NCI-H128 (cell line): ENCODE data around the gene ARHGAP9.
"Not testable (repeated sequence)": the region's sequence is repeated elsewhere in the genome, so short reads cannot be mapped to it uniquely, and the experiment has no call there.

Experiments used
- DNase-seq: peaks from one replicate; lab custom pipeline; 2025; ENCODE audit not compliant: unreplicated experiment; lab: John Stamatoyannopoulos, UW

The ARHGAP9 gene

DNA sequence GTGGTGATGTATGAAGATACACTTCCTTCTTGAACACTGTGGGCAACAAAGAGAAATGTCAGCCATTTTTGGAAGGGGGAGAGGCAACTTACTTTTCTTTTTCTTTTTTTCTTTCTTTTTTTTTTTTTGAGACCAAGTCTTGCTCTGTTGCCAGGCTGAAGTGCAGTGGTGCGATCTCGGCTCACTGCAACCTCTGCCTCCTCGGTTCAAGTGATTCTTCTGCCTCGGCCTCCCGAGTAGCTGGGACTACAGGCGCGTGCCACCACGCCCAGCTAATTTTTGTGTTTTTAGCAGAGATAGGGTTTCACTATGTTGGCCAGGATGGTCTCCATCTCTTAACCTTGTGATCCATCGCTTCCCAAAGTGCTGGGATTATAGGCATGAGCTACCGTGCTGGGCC, 38.1 kb upstream of the ARHGAP9 start:
- not testable (repeated sequence) for DNase-seq

DNA sequence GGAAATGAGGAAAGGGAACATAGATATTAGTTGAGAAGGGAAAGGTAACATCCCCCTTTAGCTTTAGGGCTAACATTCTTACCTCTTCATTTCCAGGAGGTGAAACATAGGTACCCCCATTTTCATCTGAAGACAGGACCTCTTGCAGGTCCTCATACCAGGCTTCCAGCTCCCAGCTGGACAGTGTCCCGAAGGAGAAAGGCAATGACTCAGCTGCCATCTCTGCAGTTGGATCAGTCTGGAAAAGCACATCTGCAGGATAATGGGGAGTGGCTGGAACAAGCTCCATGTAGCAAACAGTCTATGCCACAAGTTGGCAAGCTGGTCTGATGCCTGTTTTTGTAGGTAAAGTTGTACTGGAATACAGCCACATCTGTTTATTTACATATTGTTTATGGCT, 37.5 kb upstream of the ARHGAP9 start:
- no peak for DNase-seq

DNA sequence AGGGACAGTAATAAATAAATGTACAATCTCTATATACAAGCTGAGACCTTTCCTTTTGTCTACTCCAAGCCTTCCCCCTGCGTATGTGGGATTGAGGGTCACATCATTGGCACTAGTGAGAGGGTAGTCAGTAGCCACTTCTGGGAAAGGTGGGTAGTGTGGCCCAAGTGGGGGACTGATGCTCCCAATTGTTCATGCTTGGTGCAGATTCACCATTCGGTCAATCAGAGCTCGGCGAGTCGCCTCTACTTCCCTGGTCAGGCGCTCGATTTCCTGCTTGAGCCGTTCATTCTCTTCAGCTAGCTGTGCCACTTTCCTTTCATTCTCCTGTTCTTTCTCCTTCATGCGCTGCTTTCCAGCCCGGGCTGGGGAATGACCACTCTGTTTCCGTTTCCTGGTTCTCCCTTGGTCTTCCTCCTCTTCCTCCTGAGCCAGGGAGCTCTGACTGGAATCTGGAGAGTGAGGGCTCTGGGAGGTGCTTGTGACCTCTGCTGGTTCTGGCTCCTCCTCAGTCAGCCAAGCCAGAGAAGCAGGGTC, 37.0 kb upstream of the ARHGAP9 start:
- no peak for DNase-seq

DNA sequence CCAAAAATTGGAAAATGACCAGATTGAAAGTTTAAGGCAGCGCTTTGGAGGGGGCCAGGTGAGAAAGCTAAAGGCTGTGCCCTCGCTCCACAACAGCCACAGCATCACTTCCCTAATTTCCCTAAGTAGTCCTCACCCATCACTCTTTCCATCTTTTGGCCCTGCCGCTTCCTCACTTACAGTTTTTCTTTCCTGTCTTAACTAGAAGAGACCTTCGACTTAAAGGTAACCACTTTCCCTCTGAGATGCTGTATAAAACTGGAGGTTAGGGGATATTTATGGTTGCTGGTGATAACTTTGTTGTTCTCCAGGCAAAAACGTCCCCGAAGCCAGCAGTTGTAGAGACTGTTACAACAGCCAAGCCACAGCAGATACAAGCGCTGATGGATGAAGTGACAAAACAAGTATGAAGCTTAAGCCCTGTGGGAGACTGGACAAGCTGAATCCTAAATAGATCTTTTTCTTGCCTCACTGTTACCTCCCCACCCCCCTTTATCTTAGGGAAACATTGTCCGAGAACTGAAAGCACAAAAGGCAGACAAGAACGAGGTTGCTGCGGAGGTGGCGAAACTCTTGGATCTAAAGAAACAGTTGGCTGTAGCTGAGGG, 36.4 kb upstream of the ARHGAP9 start:
- DNase-seq, result no peak

DNA sequence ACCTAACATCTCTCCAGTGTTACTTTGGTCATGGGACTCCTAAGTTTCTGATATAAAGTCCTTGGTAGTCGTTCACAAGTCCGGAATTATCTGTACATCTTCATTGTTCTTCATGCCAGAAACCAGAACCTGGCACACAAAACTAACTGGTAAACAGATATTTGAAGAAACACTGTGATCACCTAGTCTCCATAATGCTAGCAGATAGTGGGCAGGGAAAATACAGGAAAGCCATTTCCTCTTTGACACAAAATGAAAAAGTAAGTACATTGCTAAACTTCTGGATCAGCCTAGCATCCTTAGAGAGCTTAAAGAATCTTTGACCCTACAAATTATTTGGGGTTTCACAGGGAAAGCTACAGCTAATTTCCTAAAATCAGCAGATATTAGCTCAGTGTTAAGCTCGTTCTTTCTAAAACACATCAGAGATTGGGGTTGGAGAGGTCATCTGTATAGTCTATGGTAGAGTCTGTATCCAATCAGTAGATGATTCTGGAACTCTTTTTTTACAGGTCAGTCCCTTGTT, 35.8 kb upstream of the ARHGAP9 start:
- no peak for DNase-seq

DNA sequence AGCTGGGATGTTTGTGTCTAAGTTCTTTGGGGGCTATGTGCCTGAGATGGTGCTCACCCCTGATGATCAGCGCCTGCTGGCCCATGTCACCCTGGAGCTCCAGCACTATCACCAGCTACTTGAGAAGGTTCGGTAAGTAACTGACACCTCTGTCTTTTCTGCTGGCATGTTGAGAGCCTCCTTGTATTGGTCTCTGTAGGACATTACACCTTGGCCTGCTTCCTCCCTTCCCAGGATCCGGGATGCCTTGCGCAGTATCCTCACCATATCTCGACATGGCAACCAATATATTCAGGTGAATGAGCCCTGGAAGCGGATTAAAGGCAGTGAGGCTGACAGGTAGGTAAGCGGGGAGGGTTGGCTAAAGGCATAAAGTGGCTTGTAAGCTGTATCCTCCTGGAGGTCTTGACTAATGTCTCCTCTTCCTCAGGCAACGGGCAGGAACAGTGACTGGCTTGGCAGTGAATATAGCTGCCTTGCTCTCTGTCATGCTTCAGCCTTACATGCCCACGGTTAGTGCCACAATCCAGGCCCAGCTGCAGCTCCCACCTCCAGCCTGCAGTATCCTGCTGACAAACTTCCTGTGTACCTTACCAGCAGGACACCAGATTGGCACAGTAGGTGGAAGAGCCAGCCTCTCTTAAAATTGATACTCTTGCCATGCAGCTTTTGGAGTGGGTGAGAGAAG, 35.2 kb upstream of the ARHGAP9 start:
- no peak for DNase-seq

DNA sequence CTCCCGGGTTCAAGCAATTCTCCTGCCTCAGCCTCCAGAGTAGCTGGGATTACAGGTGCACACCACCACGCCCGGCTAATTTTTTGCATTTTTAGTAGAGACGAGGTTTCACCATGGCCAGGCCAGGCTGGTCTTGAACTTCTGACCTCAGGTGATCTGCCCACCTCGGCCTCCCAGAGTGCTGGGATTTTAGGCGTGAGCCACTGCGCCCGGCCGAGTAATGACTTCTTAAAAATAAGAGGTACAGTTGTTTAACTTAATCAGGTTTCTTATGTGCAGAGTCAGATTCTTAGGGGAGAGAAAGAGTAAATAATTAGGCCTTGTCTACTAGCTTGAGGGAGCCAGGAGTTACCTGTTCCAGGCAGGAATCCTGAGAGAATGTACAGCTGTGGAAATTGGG, 34.6 kb upstream of the ARHGAP9 start:
- DNase-seq, result not testable (repeated sequence)

DNA sequence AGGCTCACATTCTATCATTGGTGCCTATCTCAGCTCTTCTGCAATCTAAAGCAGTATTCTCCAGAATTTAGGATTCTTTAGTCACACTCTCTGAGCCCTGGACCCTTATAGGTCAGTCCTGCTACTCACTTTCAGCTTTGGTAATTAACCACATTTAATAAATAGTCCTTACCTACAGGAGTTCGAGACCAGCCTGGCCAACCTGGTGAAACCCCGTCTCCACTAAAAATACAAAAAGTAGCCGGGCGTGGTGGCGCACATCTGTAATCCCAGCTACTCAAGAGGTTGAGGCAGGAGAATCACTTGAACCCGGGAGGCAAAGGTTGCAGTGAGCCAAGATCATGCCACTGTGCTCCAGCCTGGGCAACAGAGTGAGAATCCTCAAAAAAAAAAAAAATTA, 34.0 kb upstream of the ARHGAP9 start:
- not testable (repeated sequence) for DNase-seq

DNA sequence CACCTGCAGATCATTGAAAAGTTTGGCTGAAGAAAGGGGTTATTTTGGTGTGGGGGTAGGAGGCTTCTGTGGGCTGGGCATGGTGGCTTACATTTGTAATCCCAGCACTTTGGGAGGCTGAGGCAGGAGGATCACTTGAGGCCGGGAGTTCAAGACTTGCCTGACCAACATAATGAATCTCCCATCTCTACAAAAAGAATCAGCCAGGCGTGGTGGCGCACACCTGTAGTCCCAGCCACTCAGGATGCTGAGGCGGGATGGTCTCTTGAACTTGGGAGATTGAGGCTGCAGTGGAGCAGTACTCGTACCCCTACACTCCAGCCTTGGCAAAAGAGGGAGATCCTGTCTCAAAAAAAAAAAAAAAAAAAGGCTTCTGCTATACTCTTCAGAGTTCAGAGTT, 33.6 kb upstream of the ARHGAP9 start:
- no peak for DNase-seq

DNA sequence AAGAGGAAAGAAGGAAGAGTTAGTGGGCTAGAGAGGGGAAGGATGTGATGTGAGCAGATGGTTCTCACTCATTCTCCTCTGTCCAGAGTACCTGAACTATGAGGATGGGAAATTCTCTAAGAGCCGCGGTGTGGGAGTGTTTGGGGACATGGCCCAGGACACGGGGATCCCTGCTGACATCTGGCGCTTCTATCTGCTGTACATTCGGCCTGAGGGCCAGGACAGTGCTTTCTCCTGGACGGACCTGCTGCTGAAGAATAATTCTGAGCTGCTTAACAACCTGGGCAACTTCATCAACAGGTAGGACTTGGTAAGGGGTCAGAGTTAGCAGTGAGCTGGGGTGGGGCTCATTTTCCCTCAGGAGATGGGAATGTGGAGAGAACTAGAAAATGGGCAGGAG, 33.0 kb upstream of the ARHGAP9 start:
- no peak for DNase-seq

DNA sequence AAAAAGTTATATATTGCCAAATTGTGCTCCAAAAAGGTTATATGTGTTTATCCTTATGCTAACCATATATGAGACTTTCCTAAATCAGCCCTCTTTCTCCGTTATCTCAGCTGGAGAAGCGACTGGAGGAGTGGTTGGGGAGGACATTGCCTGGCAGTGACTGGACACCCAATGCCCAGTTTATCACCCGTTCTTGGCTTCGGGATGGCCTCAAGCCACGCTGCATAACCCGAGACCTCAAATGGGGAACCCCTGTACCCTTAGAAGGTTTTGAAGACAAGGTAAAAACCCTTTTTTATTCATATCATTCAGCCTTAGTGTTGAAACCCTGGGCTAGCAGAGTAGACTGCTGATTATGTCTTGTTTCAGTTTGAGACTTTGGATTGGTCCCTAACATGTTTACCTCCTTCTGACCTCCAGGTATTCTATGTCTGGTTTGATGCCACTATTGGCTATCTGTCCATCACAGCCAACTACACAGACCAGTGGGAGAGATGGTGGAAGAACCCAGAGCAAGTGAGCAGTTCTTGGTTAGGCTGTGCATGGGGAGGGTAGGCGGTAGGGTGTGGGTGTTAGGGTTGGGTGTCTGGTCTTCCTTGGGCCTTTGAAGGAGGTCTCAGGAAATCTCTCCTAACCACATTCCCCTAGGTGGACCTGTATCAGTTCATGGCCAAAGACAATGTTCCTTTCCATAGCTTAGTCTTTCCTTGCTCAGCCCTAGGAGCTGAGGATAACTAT, 32.1 kb upstream of the ARHGAP9 start:
- no peak for DNase-seq

DNA sequence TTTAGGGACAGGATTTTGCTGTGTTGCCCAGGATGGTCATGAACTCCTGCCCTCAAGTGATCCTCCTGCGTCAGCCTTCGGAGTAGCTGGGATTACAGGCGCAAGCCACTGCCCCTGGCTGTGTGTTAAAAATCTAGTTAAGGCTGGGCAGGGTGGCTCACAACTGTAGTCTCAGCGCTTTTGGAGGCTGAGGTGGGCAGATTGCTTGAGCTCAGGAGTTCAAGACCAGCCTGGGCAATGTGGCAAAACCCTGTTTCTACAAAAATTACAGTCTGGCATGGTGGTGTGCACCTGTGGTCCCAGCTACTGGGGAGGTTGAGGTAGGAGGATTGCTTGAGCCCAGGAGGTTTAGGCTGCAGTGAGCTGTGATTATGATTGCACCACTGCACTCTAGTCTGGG, 31.5 kb upstream of the ARHGAP9 start:
- DNase-seq, result no peak

DNA sequence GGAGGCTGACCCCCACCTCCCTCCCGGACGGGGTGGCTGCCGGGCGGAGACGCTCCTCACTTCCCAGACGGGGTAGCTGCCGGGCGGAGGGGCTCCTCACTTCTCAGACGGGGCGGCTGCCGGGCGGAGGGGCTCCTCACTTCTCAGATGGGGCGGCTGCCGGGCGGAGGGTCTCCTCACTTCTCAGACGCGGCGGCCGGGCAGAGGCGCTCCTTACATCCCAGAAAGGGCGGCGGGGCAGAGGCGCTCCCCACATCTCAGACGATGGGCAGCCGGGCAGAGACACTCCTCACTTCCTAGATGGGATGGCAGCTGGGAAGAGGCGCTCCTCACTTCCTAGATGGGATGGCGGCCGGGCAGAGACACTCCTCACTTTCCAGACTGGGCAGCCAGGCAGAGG, 28.1 kb upstream of the ARHGAP9 start:
- not testable (repeated sequence) for DNase-seq

DNA sequence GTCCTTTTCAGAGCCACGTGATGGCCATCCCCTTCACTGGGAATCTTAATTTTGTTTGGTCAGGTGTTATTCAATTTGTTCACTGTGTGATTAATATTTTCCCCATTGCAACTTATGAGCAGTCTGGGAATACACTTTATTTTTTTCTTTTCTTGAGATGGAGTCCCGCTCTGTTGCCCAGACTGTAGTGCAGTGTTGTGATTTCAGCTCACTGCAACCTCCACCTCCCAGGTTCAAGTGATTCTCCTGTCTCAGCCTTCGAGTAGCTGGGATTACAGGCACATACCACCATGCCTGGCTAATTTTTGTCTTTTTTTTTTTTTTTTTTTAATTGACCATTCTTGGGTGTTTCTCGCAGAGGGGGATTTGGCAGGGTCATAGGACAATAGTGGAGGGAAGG, 26.9 kb upstream of the ARHGAP9 start:
- not testable (repeated sequence) for DNase-seq

DNA sequence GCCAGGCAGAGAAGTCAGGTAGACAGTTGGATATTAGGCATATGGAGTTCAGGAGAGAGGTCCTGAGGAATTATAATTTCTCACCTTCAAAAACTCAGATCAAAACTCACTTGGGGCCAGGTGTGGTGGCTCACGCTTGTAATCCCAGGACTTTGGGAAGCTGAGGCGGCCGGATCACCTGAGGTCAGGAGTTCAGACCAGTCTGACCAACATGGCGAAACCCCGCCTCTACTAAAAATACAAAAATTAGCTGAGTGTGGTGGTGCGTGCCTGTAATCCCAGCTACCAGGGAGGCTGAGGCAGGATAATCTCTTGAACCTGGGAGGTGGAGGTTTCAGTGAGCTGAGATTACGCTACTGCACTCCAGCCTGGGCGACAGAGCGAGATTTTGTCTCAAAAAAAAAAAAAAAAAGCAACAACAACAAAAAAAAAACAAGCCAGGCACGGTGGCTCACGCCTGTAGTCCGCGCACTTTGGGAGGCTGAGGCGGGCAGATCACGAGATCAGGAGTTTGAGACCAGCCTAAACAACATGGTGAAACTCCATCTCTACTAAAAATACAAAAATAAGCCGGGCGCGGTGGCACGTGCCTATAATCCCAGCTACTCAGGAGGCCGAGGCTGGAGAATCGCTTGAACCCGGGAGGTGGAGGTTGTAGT, 22.8 kb upstream of the ARHGAP9 start:
- not testable (repeated sequence) for DNase-seq

DNA sequence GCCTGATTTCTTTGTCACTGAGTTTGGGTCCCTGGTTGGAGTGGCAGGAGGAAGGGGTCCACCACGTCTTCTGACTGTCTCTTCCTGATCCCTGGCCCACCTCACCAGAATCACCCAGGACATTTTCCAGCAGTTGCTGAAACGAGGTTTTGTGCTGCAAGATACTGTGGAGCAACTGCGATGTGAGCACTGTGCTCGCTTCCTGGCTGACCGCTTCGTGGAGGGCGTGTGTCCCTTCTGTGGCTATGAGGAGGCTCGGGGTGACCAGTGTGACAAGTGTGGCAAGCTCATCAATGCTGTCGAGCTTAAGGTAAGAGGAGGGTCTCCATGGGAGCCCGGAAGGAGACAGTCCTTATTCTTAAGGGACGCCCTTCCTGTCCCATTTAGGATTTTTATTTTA, 20.5 kb upstream of the ARHGAP9 start:
- no peak for DNase-seq

DNA sequence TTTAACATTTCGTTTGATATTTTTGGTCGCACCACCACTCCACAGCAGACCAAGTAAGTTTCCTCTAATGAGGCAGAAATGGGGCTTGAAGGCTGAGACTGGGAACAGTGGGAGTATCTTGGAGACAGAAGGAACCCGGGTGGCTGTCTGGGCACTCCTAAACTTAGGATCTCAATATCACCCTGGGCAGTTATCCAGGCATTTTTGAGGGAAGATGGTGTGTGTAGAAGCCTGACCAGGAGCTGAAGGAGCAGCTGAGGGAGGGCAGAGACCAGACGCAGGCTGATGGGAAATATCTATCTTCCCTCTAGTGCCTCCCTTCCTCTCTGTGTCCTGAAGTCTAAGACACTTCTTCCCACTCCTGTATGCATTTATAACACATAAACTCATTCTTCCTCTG, 18.9 kb upstream of the ARHGAP9 start:
- no peak for DNase-seq

DNA sequence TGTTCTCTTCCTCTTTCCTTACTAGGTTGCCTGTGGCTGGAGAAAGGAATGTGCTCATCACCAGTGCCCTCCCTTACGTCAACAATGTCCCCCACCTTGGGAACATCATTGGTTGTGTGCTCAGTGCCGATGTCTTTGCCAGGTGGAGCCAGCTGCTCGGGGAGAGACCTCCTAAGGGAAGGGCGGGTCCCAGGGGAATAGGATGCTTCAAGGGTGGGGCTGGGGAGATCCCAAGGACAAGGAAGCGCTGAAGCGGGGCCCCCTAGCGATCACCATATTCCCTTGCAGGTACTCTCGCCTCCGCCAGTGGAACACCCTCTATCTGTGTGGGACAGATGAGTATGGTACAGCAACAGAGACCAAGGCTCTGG, 18.5 kb upstream of the ARHGAP9 start:
- DNase-seq, result no peak

DNA sequence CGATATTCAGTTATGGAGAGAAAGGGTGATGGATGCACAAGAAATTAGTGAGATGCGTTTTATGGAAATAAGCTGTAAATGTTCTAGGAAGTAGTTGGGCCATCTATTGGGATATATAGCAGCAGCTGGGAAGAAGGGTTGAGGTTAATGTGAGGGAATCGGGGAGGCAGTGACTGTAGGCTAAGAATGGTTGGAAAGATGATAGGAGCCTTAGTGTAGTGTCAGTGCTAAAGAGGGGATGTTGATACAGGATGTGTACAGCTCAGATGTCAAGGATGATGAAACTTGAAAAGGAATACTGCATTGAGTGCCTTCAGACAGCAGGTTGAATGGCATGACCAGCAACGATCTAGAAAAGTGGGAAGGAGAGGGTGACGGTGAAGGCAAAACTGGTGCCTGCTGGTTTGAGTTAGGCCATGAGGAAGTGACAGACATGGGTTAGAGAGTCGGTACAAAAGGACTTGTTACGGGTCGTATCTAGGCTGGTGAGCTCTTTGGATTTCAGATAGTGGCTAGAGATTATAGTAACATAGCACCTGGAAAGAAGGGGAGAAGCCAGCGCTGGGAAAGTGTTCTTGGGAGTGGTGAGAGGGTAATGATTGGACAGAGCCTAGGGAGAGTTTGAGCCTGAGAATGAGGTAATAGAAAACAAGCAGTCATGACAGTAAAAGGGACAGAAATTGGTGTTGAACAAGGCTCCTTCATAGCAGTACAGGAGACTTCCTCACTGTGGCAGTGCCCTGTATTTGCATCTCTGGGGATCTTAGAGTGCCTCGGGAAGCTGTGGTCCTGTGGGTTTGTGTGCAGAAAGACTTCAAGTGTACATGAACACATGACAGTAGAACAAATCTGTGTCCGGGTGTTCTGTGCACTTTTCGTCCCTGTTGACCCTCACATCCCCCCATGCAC, 17.8 kb upstream of the ARHGAP9 start:
- DNase-seq, result no peak

DNA sequence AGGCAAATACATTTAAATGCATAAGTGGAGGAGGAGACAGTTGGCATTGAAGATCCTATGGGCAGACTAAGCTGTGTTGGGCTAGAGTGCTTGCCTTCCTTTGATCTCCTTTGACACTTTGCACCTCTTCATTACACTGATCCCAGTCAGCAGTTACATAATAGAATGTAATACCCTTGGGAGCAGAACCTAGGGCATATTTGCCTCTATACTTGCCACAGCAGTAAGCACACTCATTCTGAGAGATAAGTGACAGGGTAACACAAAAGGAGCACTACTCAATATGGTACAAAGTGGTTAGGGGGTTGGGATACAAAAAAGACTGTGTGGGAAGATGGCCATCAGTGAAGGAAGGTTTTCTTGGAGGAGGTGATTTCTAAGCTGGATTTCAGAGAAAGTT, 17.2 kb upstream of the ARHGAP9 start:
- no peak for DNase-seq
